ENCODE data around the gene MXRA8.

MXRA8 gene

DNA sequence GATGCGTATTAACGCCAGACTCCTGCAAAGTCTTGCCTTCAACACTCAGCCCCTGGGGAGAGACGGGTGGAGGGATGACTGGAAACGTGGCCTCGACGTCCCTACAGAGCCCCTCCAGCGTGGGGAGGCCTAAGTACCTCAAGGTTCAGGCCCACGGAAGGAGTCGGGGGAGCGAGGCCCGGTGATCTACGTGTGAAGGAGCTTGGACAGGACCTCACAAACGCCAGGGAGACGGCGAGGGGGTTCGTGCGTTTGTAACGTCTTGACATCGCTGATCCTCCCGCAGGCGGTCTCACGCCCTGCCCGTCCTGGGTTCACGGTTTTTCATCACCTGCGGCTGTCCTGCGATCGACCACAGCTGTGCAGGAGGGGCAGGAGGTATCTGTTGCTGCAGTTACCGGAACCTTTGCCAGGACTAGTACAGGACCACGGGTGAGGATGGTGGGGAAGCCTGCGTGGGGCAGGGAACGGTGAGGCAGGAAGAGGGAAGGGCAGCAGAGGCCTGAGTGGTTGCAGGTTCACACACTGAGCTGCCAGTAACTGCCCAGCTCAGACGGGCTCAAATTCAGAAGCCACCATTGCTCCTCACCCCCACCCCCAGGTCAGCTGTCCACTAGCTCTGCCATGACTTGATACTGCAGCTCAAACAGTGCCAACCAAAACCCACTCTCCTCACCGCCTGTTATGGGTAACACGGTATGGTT is 41.7 kb upstream of the MXRA8 start:
- Histone ChIP-seq H3K4me3 (ENCODE audit: low read depth in 1 of 2, low read length in 2 of 2) (peak overlapping the region; percentile 84 to 93), H3K27ac (ENCODE audit: low read depth, low read length) (peak overlapping the region; percentile 50), H3K9ac (ENCODE audit: low read length) (peak overlapping the region; percentile 87), H3K27me3 (ENCODE audit: control insufficient read depth in 1 of 2, insufficient read depth in 2 of 2, low read length in 2 of 2) (no peaks in the 10 kb centered on the region), H3K4me1 (ENCODE audit: insufficient read depth, low read length) (peaks cover 25% of the 10 kb centered on the region), H3K9me3 (ENCODE audit: low read length) (no peaks in the 10 kb centered on the region), H3K36me3 (ENCODE audit: insufficient read depth, low read length) (peaks cover 52% of the 10 kb centered on the region)

DNA sequence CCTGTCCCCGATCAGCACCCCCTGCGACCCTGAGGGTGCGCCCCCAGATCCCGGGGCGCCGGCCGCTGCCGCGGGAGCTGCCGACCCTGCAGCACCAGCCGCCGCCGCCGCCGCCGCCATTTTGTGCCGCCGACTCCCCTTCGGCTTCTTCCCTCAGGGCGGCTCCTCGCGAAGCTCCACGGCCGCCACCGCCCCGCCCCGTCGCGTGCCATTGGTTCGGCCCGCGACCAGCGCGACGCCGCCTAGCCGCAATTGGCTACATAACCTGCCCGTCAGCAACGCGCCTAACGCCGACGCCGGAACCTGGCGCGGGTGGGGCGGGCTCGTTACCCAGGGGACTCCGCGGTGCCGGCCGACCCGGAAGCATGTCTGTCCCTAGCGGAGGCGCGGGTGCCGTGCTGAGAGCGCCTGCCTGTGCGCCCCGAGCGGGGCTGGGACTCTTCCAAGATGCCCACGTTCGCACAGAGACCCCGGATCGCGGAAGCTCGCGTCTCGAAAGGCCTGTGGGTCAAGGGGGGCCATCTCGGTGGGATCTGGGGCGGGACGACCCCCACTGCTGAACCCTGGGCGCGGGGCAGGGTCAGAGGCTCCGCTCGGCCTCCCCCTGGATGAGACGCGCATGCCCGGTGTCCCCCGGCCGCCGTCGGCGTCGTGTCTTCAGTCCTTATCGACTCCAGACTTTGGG is 41.0 kb upstream of the MXRA8 start, which contains the start of gene CCNL2:
TSS of gene CCNL2 (minus strand) at position 149 of the 685 bp plus-strand sequence. CDS start at position 120, 29 bp downstream.
- Histone ChIP-seq H3K27ac (ENCODE audit: low read depth, low read length) (peak within 1 kb of the TSS; percentile 50), H3K36me3 (ENCODE audit: insufficient read depth, low read length) (peaks cover 50% of the 10 kb centered on the region), H3K9ac (ENCODE audit: low read length) (peak within 1 kb of the TSS; percentile 87), H3K27me3 (ENCODE audit: control insufficient read depth in 1 of 2, insufficient read depth in 2 of 2, low read length in 2 of 2) (no peaks in the 10 kb centered on the region), H3K9me3 (ENCODE audit: low read length) (no peaks in the 10 kb centered on the region), H3K4me3 (ENCODE audit: low read depth in 1 of 2, low read length in 2 of 2) (peak within 1 kb of the TSS; percentile 84 to 93), H3K4me1 (ENCODE audit: insufficient read depth, low read length) (peaks cover 25% of the 10 kb centered on the region)

DNA sequence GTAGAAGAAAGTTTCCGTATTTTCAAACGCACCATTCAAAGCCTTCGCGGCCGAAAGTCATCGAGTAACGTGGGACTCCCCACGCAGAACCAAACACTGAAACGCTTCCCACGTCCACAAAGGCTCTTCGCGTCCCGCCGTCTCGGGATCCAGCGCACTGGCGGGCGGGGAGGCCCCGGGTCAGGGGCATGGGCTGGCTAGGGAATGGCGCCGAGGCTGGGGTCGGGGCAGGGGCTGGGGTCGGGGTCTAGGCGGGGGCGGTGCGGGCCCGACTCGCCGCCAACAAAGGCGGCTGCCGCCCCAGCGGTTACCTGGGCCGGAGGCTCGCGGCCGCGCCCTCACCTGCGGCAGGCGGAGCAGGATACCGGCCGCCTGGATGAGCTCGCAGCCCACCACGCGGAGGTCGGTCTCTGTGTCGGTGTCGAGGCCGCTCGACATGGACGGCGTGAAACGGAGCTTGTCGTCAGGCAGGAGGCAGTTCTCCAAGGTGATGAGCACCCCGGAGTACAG is 40.4 kb upstream of the MXRA8 start:
- Histone ChIP-seq H3K27me3 (ENCODE audit: control insufficient read depth in 1 of 2, insufficient read depth in 2 of 2, low read length in 2 of 2) (no peaks in the 10 kb centered on the region), H3K4me3 (ENCODE audit: low read depth in 1 of 2, low read length in 2 of 2) (peak overlapping the region; percentile 84 to 90), H3K36me3 (ENCODE audit: insufficient read depth, low read length) (peaks cover 53% of the 10 kb centered on the region), H3K4me1 (ENCODE audit: insufficient read depth, low read length) (peaks cover 25% of the 10 kb centered on the region), H3K9me3 (ENCODE audit: low read length) (no peaks in the 10 kb centered on the region), H3K9ac (ENCODE audit: low read length) (peak overlapping the region; percentile 75), H3K27ac (ENCODE audit: low read depth, low read length) (peak overlapping the region; percentile 50)

DNA sequence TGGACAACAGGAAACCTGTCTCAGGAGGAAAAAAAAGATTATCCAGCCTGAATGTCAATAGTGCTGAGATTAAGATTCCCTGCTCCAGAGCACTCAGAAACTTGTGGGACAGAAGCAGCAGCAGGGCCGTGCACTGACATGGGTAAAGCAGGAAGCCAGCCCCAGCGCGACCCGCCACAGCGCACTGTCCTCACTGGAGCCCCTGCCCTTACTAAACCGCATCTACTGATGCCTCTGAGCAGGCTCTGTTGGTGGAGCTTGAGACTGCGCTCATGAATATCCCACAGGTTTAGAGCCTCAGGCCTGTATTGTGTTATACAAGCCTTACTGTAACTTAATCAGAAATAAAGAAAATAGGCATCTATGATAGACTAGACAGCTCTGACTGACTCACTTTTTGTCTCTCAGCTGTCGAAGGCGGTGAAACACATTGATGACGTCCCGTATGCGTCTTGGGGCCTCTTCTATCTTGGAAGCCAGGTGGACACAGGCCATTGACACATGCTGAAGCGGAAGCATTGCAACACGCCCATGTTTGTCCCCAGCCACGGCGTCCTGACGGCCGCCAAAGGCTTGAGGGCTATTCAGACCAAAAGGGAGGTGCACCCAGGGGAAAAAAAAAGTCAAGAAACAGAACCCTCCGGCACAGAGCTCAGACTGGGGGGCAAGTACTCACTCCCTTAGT is 39.6 kb upstream of the MXRA8 start:
- Histone ChIP-seq H3K4me3 (ENCODE audit: low read depth in 1 of 2, low read length in 2 of 2) (peak overlapping the region; percentile 84 to 90), H3K36me3 (ENCODE audit: insufficient read depth, low read length) (peaks cover 56% of the 10 kb centered on the region), H3K9ac (ENCODE audit: low read length) (peak overlapping the region; percentile 75), H3K4me1 (ENCODE audit: insufficient read depth, low read length) (peaks cover 25% of the 10 kb centered on the region), H3K9me3 (ENCODE audit: low read length) (no peaks in the 10 kb centered on the region), H3K27ac (ENCODE audit: low read depth, low read length) (peak overlapping the region; percentile 50), H3K27me3 (ENCODE audit: control insufficient read depth in 1 of 2, insufficient read depth in 2 of 2, low read length in 2 of 2) (no peaks in the 10 kb centered on the region)

DNA sequence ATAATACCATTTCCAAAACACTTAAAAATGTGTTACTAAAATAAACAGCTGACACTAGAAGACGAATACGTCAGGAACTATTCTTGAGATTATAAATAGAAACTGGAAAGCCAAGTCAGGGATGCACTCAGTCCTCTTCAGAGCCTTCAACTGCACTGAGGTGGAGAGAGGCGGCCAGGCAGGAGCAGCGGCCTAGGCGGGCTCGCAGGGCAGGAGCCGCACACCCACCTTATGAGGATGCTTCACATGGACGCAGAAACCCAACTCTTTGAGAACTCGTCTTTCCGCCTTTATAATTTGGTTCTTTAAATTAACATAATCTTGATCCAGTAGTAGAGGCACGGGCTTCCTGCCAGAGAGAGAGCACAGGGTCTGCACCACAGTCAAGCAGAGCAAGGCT is 36.8 kb upstream of the MXRA8 start:
- Histone ChIP-seq H3K4me3 (ENCODE audit: low read depth in 1 of 2, low read length in 2 of 2) (no peak overlapping the region), H3K9me3 (ENCODE audit: low read length) (no peaks in the 10 kb centered on the region), H3K27ac (ENCODE audit: low read depth, low read length) (no peak overlapping the region), H3K4me1 (ENCODE audit: insufficient read depth, low read length) (peaks cover 19% of the 10 kb centered on the region), H3K36me3 (ENCODE audit: insufficient read depth, low read length) (peaks cover 69% of the 10 kb centered on the region), H3K27me3 (ENCODE audit: control insufficient read depth in 1 of 2, insufficient read depth in 2 of 2, low read length in 2 of 2) (no peaks in the 10 kb centered on the region), H3K9ac (ENCODE audit: low read length) (no peak overlapping the region)

DNA sequence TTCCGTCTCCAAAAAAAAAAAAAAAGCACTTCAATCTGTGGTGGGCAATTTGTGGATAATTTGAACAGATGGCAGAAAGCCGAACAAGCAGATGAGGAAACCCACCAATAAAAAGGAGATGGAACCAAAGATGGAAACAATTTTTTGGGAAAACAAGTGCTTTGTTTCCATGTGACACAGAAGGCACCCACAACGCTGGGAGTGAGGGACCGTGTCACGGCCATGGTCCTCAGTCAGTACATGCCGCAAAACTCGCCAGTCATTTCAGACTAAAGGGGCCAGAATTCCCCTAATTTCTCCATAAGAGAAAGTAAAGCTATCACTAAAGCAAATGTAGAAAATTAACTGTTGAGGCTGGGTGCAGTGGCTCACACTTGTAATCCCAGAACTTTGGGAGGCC is 35.8 kb upstream of the MXRA8 start:
- H3K36me3 ChIP-seq (ENCODE audit: insufficient read depth, low read length): peaks cover 80% of the 10 kb centered on the region
- no peak overlapping the region for H3K9ac ChIP-seq (ENCODE audit: low read length)
- no peaks in the 10 kb centered on the region for H3K9me3 ChIP-seq (ENCODE audit: low read length)
- no peaks in the 10 kb centered on the region for H3K27me3 ChIP-seq (ENCODE audit: control insufficient read depth in 1 of 2, insufficient read depth in 2 of 2, low read length in 2 of 2)
- no peak overlapping the region for H3K27ac ChIP-seq (ENCODE audit: low read depth, low read length)
- H3K4me3 ChIP-seq (ENCODE audit: low read depth in 1 of 2, low read length in 2 of 2): no peak overlapping the region
- H3K4me1 ChIP-seq (ENCODE audit: insufficient read depth, low read length): peaks cover 15% of the 10 kb centered on the region

DNA sequence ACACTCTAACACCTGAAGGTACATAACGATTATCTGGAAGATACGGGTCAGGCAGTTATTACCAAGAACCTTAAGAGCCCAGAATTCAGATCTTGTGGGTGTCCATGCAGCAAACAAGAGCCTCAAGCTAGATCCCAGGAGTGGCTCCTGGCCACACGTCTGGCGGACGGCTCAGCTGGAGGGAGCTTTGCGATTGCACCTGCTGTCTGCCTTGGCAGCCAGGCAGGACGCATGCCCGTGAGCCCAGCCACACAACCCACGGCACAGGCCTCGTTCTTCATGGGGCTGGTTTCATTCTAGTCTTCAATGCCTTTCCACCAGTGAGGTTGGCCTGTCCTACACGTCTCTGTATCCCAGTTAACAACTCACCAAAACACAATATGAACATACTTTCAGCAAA is 35.1 kb upstream of the MXRA8 start:
- H3K27ac ChIP-seq (ENCODE audit: low read depth, low read length): no peak overlapping the region
- H3K27me3 ChIP-seq (ENCODE audit: control insufficient read depth in 1 of 2, insufficient read depth in 2 of 2, low read length in 2 of 2): no peaks in the 10 kb centered on the region
- H3K4me1 ChIP-seq (ENCODE audit: insufficient read depth, low read length): peaks cover 13% of the 10 kb centered on the region
- no peak overlapping the region for H3K4me3 ChIP-seq (ENCODE audit: low read depth in 1 of 2, low read length in 2 of 2)
- H3K36me3 ChIP-seq (ENCODE audit: insufficient read depth, low read length): peaks cover 85% of the 10 kb centered on the region
- H3K9me3 ChIP-seq (ENCODE audit: low read length): no peaks in the 10 kb centered on the region
- H3K9ac ChIP-seq (ENCODE audit: low read length): no peak overlapping the region

DNA sequence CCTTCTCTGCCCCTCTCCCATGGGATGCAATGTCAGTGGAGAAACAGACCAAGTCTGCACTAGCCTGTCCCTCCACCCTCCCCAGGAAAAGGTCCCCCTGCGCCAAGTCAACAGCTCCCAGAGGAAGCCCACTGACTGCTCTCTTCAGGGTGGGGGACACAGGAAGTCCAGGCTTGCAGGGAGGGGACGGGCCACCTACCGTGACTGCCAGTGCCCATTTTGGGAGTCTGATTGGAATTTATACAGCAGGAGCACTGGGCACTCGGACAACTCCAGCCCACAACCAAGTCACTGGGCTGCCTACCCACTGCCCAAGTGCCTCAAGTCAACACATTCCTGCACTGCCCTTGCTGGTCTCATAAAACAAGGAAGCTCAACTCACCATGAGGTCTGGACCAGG is 34.7 kb upstream of the MXRA8 start:
- peaks cover 87% of the 10 kb centered on the region for H3K36me3 ChIP-seq (ENCODE audit: insufficient read depth, low read length)
- H3K4me3 ChIP-seq (ENCODE audit: low read depth in 1 of 2, low read length in 2 of 2): no peak overlapping the region
- H3K27ac ChIP-seq (ENCODE audit: low read depth, low read length): no peak overlapping the region
- H3K9ac ChIP-seq (ENCODE audit: low read length): no peak overlapping the region
- no peaks in the 10 kb centered on the region for H3K27me3 ChIP-seq (ENCODE audit: control insufficient read depth in 1 of 2, insufficient read depth in 2 of 2, low read length in 2 of 2)
- no peaks in the 10 kb centered on the region for H3K9me3 ChIP-seq (ENCODE audit: low read length)
- H3K4me1 ChIP-seq (ENCODE audit: insufficient read depth, low read length): peaks cover 9% of the 10 kb centered on the region

DNA sequence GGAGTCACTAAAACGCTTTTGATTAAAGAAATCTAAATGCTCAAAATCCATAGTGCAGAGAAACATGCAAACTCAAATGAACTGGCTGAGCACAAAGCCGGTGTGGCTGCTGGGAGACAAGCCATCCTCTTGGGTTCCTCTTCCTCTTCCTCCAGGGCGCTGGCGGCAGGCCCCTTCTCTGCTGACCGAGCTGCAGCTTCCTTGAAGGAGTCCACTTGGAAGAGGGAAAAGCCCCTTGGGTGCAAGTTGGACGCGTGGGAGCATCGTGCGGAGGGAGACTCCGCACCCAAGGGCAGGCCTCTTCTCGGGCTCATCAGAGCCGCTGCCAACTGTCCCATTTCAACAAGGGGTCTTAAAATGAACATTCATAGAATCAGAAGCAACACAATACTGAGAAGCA is 32.9 kb upstream of the MXRA8 start:
- Histone ChIP-seq H3K4me1 (ENCODE audit: insufficient read depth, low read length) (no peaks in the 10 kb centered on the region), H3K27me3 (ENCODE audit: control insufficient read depth in 1 of 2, insufficient read depth in 2 of 2, low read length in 2 of 2) (no peaks in the 10 kb centered on the region), H3K9me3 (ENCODE audit: low read length) (no peaks in the 10 kb centered on the region)

DNA sequence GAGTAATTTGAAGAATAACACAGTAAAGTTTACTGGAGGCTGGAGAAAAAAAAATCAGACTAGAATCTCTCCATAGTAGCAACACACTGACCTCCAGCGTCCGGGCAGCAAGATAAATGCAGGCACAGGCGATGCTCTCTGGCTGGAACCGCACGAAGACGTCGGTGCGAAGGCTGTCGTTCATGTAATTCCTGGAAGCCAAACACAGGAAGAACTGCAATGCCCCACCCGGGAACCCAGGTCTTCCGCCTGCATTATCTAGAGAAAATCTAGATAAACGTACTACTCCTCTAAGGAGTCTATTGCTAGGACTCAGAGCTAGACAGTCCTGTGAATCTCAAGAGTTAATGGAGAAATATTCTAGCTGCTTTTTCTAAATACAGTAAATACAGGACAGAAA is 32.3 kb upstream of the MXRA8 start:
- Histone ChIP-seq H3K4me1 (ENCODE audit: insufficient read depth, low read length) (no peaks in the 10 kb centered on the region), H3K4me3 (ENCODE audit: low read depth in 1 of 2, low read length in 2 of 2) (no peak overlapping the region), H3K27me3 (ENCODE audit: control insufficient read depth in 1 of 2, insufficient read depth in 2 of 2, low read length in 2 of 2) (no peaks in the 10 kb centered on the region), H3K9me3 (ENCODE audit: low read length) (no peaks in the 10 kb centered on the region), H3K36me3 (ENCODE audit: insufficient read depth, low read length) (peaks cover 96% of the 10 kb centered on the region), H3K27ac (ENCODE audit: low read depth, low read length) (no peak overlapping the region), H3K9ac (ENCODE audit: low read length) (no peak overlapping the region)

More for the DNA sequence above, 32.9 kb upstream of the MXRA8 start:
- Histone ChIP-seq H3K4me3 (ENCODE audit: low read depth in 1 of 2, low read length in 2 of 2) (no peak overlapping the region), H3K27ac (ENCODE audit: low read depth, low read length) (no peak overlapping the region), H3K36me3 (ENCODE audit: insufficient read depth, low read length) (peaks cover 93% of the 10 kb centered on the region), H3K9ac (ENCODE audit: low read length) (no peak overlapping the region)

DNA sequence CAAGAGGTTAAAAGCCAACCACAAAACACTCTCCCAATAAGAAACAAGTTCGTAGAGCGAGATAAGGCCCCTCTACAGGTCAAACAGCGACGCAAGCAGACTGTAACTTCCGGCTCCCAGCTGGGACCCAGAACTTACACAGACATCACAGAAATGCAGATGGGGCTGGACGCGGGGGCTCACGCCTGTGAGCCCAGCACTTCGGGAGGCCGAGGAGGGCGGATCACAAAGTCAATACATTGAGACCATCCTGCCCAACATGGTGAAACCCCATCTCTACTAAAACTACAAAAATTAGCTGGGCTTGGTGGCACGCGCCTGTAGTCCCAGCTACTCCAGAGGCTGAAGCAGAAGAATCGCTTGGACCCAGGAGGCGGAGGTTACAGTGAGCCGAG is 29.7 kb upstream of the MXRA8 start:
- Histone ChIP-seq H3K27ac (ENCODE audit: low read depth, low read length) (no peak overlapping the region), H3K4me1 (ENCODE audit: insufficient read depth, low read length) (no peaks in the 10 kb centered on the region), H3K4me3 (ENCODE audit: low read depth in 1 of 2, low read length in 2 of 2) (no peak overlapping the region), H3K9ac (ENCODE audit: low read length) (no peak overlapping the region), H3K9me3 (ENCODE audit: low read length) (no peaks in the 10 kb centered on the region), H3K27me3 (ENCODE audit: control insufficient read depth in 1 of 2, insufficient read depth in 2 of 2, low read length in 2 of 2) (no peaks in the 10 kb centered on the region), H3K36me3 (ENCODE audit: insufficient read depth, low read length) (peaks cover 72% of the 10 kb centered on the region)
